ENCODE measurements around the gene C1R.

The C1R gene

DNA sequence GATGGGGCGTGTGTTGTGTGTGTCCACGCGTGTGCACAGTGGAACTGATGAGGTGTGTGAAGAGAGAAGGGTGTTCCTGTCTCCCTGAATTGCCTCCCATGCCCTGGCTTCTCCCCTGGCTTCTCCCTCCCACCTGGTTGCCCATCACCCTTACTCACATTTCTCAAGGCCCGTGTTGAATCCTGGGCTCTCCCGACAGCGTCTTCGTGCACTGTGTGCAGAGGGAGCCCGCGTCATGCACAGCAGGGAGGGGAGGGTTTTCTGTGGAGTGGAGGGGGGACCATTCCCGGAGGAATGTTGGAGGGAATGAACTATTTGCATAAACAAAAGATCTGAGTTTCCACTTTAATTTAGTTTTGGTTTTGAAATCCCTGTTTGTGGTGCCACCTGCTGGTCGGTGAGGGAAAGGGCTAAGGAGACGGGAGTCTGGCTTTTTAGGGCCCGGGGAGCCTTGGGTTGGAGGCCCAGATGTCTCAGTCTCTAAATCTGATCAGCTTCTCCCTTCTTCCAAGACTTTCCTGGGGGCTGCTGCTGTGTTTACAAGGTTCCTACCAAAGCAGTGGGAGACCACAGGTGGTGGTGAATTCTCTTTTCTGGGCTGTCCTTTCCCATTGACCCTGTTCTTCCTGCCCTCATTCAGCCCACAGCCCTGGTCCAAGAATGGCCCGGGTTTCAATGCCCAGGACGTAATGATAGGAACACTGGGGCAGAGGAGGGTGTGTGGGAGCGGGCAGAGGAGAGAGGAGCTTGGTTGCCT, at the start of gene C1R:
C1R (minus strand) TSS at position 217 of the 757 bp plus-strand sequence; CDS start at position 160, 57 bp downstream.
- Histone ChIP-seq H3K27ac (no peak within 1 kb of the TSS), H3K27me3 (replicated peaks) (no peaks in the 10 kb centered on the region), H3K4me3 (ENCODE audit: low read depth, low read length) (peak within 1 kb of the TSS; percentile 54), H3K36me3 (replicated peaks) (no peaks in the 10 kb centered on the region)
- in situ Hi-C loops (cut with HindIII; ENCODE audit: low pct_ligation_motif_present, low sequenced_read_pairs), result no loop called here
- DNase-seq, result peak; percentile 57
- TF ChIP-seq, protein P1, sequence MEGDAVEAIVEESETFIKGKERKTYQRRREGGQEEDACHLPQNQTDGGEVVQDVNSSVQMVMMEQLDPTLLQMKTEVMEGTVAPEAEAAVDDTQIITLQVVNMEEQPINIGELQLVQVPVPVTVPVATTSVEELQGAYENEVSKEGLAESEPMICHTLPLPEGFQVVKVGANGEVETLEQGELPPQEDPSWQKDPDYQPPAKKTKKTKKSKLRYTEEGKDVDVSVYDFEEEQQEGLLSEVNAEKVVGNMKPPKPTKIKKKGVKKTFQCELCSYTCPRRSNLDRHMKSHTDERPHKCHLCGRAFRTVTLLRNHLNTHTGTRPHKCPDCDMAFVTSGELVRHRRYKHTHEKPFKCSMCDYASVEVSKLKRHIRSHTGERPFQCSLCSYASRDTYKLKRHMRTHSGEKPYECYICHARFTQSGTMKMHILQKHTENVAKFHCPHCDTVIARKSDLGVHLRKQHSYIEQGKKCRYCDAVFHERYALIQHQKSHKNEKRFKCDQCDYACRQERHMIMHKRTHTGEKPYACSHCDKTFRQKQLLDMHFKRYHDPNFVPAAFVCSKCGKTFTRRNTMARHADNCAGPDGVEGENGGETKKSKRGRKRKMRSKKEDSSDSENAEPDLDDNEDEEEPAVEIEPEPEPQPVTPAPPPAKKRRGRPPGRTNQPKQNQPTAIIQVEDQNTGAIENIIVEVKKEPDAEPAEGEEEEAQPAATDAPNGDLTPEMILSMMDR (IDR thresholded peaks at IDR 0.05; ENCODE audit: low read depth, low read length, missing control alignments), result peak; percentile 92

DNA sequence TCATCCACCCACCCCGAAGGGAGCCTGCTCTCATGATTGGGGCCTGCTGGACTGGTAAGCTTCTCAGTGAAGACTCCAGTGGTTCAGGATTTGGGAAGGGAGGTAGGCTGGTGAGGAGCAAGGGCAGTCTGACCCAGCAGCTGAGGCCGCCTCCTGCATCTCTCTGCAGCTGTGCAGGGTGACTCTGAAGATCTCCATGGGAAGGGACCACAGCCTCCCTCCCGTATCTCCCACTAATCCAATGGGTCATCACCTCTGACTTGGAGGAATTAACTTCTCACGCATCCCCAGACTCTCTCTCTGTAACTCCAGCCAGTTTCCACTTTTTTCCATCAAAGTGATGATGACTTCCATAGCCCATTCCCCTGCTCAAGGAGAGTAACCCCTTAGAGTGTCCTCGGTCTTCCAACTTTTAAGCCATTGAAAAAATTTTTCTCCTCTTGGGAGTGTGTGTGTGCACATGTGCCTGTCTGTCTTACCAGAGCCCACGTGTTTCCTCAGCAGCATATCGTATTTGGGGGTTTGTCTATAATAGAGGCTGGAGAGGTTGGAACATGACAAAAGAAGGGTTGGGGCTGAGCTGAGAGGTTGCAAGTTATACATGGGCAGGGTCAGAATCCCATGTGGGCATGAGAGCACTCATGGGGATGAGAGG, 49.2 kb upstream of the C1R start:
- in situ Hi-C loops (cut with HindIII; ENCODE audit: low pct_ligation_motif_present, low sequenced_read_pairs), result no loop called here
- H3K36me3 ChIP-seq (replicated peaks), result no peaks in the 10 kb centered on the region
- no peak overlapping the region for H3K27ac ChIP-seq
- DNase-seq, result no peak
- no peaks in the 10 kb centered on the region for H3K27me3 ChIP-seq (replicated peaks)
- TF ChIP-seq, protein P1 (IDR thresholded peaks at IDR 0.05; ENCODE audit: low read depth, low read length, missing control alignments), result no peak
- H3K4me3 ChIP-seq (ENCODE audit: low read depth, low read length), result no peak overlapping the region

GRCh38 chr12:7139200-7139599, 47.0 kb upstream of the C1R start:
- Histone ChIP-seq H3K4me3 (ENCODE audit: low read depth, low read length) (no peak overlapping the region), H3K27me3 (replicated peaks) (no peaks in the 10 kb centered on the region), H3K36me3 (replicated peaks) (no peaks in the 10 kb centered on the region), H3K27ac (no peak overlapping the region)
- in situ Hi-C loops (cut with HindIII; ENCODE audit: low pct_ligation_motif_present, low sequenced_read_pairs), result no loop called here
- no peak for DNase-seq
- TF ChIP-seq, protein P1 (IDR thresholded peaks at IDR 0.05; ENCODE audit: low read depth, low read length, missing control alignments), result no peak

- Histone ChIP-seq H3K27me3 (replicated peaks) (no peaks in the 10 kb centered on the region), H3K4me3 (ENCODE audit: low read depth, low read length) (no peak overlapping the region), H3K36me3 (replicated peaks) (no peaks in the 10 kb centered on the region), H3K27ac (no peak overlapping the region)
- in situ Hi-C loops (cut with HindIII; ENCODE audit: low pct_ligation_motif_present, low sequenced_read_pairs), result no loop called here
- DNase-seq, result no peak
- TF ChIP-seq, protein P1 (IDR thresholded peaks at IDR 0.05; ENCODE audit: low read depth, low read length, missing control alignments), result no peak
Observed at GRCh38 chr12:7137908-7138307, 45.7 kb upstream of the C1R start.

DNA sequence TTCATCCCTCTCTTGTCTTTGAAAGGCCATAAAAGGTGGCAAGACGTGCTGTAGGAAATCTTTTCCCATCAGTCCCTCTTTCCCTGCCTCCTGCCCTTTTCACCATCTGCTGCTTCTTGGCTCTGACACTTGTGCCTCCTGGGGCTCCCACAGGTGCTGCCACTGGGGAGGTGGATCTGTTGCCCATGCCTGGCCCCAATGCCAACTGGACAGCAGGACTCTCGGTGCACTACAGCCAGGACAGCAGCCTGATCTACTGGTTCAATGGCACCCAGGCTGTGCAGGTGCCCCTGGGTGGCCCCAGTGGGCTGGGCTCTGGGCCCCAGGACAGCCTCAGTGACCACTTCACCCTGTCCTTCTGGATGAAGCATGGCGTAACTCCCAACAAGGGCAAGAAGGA, 44.4 kb upstream of the C1R start:
- Histone ChIP-seq H3K27me3 (replicated peaks) (no peaks in the 10 kb centered on the region), H3K4me3 (ENCODE audit: low read depth, low read length) (no peak overlapping the region), H3K27ac (no peak overlapping the region), H3K36me3 (replicated peaks) (no peaks in the 10 kb centered on the region)
- in situ Hi-C loops (cut with HindIII; ENCODE audit: low pct_ligation_motif_present, low sequenced_read_pairs), result no loop called here
- DNase-seq, result no peak
- TF ChIP-seq, protein P1 (IDR thresholded peaks at IDR 0.05; ENCODE audit: low read depth, low read length, missing control alignments), result no peak

Measured in brain microvascular endothelial cell (primary cell).